Stimulated activated CD8-positive, alpha-beta memory T cell treated with anti-CD3 and anti-CD28 coated beads, Interleukin-12 subunit alpha, Interleukin-12 subunit beta, amount 100 ng/mL, for 24 hours (primary cell): ENCODE results near the gene ZDHHC18.
A peak's percentile ranks its signal among the peaks of the same experiment; 100 is the strongest.
"Not testable (repeated sequence)": the region's sequence is repeated elsewhere in the genome, so short reads cannot be mapped to it uniquely, and the experiment has no call there.

ENCODE experiments used
- DNase-seq: peaks from one replicate; pipeline ENCODE4 v3.0.0-alpha.2; 2020; ENCODE audit errors: extremely low read depth

The ZDHHC18 gene

DNA sequence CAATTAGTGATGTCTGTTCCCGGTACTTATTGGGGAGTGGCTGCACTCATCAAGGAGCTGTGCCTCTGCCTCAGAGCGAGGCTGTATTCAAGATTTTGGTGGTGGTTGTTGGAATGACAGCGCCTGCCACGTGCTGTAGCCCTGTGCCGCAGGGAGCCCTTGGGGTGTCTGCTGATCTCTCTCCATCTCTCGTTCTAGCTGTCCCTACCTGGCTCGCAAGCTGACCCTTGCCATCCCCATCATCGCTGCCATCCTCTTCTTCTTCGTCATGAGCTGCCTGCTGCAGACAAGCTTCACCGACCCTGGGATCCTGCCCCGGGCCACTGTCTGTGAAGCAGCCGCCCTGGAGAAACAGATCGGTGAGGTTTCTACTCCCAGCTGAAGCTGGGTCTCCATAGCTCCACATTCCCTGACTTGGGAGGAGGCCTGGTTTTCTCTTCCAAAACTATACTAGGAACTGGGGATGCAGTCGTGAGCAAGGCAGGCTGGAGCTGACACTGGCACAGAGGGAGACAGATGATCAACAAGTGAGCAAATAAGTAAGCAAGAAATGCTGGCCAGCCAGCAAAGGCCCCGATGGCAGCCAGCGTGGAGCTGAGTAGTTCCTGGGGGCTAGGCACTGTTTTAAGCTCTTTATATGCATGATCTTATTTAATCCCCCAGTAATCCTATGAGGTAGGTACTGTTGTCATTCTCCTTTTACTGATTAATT, 5.9 kb downstream of the ZDHHC18 start:
- DNase-seq: no peak

- peak; percentile 69 for DNase-seq
Observed at GRCh38 chr1:26833432-26834405, 7.2 kb downstream of the ZDHHC18 start.

DNA sequence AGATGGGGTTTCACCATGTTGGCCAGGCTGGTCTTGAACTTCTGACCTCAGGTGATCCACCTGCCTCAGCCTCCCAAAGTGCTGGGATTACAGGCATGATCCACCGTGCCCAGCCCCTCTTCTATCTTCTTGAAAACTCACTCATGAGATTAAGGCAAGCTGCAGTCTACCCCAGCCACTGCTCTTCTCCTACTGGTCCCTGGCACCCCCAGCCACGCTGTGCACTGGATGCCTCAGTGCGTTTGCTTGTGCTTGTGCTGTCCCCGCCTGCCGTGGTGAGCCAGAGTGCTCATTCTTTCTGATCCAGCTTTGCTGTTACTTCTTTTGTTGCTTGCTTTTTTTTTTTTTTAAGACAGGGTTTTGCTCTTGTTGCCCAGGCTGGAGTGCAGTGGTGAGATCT, 11.2 kb downstream of the ZDHHC18 start:
- DNase-seq: not testable (repeated sequence)

DNA sequence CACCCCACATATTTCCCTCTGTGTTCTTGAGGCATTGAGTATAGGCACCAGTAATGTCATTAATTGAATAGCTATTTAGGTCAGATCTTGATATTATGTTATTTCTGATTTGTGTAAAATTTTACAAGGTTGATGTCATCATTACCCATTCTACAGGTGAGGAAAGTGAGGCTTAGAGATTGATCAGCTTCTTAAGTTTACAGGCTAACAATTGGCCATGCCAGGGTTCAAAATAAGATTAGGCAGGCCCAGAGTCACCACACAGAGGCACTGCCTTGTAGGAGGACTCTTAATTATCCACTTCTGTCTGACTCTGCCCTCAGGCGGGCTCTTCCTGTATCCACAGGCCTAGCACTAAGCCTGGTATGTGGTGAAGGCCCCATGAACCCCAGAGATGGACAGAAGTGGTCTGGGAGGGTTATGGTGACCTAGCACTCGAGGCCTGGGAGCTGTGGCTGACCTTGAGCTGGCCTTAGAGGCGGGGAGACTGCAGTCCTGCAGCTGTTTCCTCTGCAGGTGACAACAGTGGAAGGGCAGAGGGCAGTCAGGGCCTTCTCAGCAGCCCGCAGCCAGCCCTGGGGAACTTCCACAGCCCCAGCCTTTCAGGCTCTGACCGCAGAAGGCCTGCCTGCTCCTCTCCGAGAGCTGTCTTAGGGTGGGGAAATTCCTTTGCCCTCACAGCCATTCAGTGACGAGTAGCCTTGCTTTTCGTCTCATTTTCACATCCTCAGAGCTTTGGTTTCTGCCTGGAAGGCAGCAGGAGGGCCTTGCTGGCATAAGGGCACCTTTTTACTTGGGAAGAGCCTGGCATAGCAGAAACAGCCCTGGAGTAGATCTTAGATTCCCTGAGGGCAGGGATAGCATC, 12.2 kb downstream of the ZDHHC18 start:
- DNase-seq: no peak

DNA sequence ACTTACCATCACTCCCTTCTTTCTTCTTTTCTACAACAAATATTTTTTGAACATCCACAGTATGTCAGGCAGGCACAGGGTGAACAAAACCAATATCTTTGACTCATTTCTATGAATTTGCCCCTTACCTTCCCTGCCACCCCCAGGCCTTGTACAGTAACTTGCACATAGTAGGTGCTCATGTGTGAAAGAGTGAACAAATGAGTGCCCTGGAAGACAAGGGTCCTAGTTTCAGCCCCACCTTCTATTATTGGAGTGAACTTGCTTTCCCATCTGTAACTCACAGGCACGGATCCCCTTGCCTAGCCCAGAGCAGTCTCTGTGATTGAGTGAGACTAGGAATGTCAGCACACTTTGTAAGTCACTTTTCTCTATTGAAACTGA, 12.8 kb downstream of the ZDHHC18 start:
- no peak for DNase-seq

GRCh38 chr1:26839779-26840178, 13.3 kb downstream of the ZDHHC18 start:
- no peak for DNase-seq

GRCh38 chr1:26844424-26845196, 18.1 kb downstream of the ZDHHC18 start:
- no peak for DNase-seq

- DNase-seq: not testable (repeated sequence)
Observed at GRCh38 chr1:26847826-26848225, 21.3 kb downstream of the ZDHHC18 start.

DNA sequence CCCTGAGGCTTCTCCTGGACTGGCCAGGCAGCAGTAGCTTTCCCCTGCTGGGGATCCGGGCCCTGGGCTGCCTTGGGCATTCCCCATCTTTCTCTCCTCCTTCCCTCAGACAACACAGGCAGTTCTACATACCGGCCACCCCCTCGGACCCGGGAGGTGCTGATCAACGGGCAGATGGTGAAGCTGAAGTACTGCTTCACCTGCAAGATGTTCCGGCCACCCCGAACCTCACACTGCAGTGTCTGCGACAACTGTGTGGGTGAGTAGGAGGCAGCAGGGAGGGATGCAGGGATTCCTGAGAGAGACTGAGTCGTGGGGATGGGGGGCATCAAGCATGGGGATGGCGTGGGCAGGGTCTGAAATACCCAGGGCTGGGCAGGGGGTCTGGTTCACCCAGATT, 22.0 kb downstream of the ZDHHC18 start:
- DNase-seq: no peak

DNA sequence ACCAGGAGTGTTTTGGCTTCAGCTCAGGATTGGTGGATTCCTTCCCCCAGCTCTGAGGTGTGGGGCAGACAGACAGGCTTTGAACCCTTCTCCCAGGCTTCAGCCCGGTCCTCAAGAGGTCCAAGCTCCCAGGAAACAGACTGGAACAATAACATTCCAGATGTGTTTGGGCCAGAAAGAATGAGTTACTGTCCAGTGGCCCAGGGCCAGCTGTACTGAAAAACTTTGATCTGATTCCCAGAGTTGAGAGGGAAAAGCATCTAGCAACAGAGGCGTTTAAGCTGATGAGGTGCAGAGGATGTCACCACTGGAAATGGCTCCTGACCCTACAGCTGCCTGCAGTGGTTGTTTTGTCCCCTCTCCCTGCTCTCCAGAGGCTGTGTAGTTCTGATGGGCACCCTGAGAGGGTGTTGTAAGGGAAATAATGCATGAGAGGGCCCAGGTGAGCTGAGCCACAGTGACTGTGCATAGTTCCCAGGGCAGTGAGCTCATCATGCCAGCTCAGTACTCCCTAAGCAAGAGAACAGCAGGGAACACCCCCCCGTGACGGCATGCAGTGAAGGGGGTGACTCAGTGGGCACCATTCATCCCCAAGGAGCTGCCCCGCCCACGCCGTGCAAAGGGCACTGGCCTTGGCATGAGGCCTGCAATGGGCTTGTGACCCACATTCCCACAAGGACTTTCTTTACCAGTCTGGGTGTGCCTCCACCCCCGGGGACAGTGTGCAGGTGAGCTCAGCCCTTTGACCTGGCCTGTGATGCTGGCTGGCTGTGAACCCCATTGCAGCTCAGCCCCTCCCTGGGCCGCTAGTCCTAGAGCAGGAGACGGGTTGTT, 22.7 kb downstream of the ZDHHC18 start:
- DNase-seq: no peak

- no peak for DNase-seq
Observed at GRCh38 chr1:26851106-26851684, 24.7 kb downstream of the ZDHHC18 start.

- DNase-seq: no peak
Observed at GRCh38 chr1:26852701-26853100, 26.2 kb downstream of the ZDHHC18 start.

- no peak for DNase-seq
Observed at GRCh38 chr1:26853156-26853555, 26.7 kb downstream of the ZDHHC18 start.

DNA sequence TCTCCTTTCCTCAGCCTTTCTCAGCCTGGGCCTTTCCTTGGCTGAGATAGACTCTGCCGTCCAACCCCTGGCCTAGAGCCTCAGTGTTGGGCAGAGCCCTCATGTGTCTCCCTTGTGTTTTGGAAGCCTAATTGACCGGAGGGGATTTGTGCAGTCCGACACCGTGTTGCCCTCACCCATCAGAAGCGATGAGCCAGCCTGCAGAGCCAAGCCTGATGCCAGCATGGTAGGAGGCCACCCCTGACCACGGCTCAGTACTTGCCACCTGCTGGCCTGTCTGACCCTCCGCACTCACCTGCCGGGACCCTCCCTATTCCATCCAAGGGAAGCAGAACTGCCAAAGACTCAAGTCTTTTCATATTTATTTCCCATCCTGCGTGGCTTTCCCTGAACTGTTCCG, 27.1 kb downstream of the ZDHHC18 start:
- no peak for DNase-seq

DNA sequence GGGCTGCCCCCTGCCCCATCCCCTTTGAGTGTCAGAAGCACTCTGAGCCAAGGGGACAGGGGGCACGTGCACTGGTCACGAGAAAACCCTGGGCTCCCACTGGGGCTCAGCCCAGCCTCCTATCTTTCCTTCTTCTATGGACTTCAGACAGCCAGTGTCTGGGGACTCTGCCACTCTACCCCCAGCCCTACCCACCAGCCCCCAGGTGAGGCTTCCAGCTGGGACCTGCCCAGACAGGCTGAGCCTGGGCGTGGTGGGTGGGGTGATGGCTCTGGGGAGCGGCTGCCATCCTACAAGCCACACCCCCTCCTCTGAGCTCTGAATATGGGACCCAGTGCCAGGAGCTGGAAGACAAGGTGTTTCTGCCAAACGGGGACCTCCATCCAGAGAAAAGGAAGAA, 28.4 kb downstream of the ZDHHC18 start:
- DNase-seq: no peak

DNA sequence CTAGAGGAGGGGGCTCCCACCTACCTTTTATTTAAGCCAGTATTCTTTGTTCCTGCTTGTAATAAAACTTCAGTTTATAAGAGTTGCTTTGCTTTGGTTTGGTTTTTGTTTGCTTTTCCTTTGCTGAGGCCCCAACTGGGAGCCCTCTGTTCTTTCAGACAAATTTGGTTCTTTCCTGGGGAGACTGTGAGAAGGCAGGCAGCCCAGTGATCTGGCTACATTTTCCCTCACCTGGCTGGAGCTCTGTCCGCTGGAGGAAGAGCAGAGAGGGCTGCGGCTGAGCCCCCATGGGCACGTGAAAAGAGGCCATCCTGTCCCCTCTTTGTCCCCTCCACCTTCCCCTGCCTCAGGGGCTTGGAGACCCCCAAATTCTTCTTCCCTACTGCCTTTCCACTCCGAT, 29.1 kb downstream of the ZDHHC18 start:
- no peak for DNase-seq

DNA sequence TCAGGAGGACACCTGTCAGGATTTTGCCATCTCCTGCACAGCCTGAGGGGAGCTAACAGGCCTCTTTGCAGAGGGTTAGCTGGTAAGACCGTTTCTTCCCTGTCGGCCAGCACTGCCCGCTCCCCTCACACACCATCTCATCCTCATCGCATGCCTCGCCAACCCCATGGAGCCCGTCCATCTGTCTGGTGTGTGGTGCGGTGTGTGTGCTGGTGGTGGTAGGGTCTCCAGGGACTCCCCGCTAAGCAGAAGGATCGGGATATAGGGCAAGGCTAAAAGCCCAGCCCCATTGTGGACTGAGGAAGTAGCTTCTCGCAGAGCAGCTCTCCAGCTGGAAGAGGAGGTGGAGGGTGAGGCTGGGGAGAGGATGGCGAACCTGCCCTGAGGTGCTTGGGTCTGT, 29.7 kb downstream of the ZDHHC18 start:
- DNase-seq: no peak

DNA sequence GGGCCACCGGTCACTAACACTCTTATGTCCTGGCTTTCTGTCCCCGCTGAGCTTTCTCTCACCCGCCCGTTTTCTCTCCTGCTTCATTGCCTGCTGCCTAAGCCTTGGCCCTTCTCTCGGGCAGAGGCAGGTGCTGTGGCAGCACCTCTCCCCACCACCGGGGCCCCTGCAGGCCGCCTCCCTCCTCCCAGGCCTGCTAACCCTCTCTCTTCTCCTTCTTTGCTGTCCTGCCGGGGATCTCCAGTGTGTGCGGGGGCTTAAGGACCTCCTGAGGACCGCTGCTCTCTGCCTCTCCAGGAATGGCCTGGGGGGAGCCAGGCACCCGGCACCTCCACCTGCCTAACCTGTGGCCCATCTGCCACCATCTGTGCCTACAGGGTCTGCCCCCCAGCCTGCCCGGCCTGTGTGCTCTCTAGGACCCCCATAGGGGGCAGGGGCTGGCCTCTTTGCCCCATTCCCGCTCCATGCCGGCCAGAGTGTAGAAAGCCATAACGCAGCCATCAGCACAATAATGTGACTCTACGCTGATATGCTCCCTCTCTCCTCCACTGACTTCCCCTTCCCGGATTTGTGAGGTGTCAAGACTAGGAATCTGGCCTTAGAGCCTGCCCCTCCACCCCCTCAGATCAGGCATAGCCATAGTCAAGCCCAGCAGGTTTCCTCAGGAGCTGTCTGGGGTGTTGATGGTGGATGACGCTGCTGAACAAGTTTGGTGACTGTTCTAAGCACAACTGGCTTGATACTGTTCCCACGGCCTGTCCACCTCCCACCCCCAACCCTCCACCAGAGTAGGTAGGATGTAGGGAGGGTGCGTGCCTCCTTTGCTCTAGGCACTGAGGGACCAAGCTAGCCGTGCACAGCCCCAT, 30.3 kb downstream of the ZDHHC18 start:
- no peak for DNase-seq

DNA sequence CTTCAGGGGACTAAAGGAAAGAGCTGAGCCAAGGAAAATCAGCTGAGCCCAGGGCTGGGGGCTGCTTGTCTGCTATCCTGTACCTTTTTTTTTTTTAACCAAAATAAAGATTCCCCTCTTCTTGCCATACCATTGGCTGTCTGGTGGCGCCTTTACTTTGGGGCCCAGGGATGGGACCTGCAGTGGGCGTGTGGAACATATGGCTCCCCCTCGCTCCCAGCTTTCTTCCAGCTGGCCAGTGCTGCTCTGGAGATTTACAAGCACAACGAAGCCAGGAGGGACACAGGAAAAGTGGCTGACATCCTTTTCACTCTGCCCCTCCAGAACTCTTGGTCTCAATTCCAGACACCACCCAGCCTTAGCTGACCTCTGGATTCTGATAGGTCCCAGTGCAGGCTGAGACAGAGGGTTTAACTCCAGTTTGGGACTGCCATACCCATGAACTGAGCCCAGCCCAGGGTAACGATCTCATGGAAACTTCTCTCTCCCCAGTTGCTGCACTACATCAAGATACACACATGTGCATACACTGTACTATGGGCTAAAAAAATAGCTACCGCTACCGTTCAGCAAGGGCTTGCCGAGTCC, 31.1 kb downstream of the ZDHHC18 start:
- no peak for DNase-seq
